HEK293 (cell line): ENCODE results near the gene SLX9.

Experiments
- CTCF ChIA-PET: fragments of 350-600 bp; formaldehyde crosslinking; extraction: SDS; loops from one replicate; lab custom pipeline; 2021; ENCODE audit warnings: antibody characterized with exemption; lab: Yijun Ruan, JAX
- POLR2A ChIA-PET: fragments of 300-600 bp; formaldehyde crosslinking; extraction: SDS; loops from one replicate; lab custom pipeline; 2020; ENCODE audit warnings: antibody characterized with exemption, inconsistent platforms; lab: Yijun Ruan, JAX
- H3K27ac ChIP-seq: fragments of 200-500 bp; sonication (Bioruptor generic); 2 replicates; pipeline ENCODE4 v1.5.1; 2014; ENCODE audit warnings: low read depth, low read length, control low read depth, inconsistent platforms; ENCODE audit errors: extremely low read depth
- H3K36me3 ChIP-seq, 2 experiments: fragments of 200-500 bp in 1 of 2; sonication (Bioruptor generic) in 1 of 2; 1 replicate in 1 of 2; 2 replicates in 1 of 2; pipeline ENCODE4 v1.5.1; 2014 to 2017; ENCODE audit warnings: inconsistent platforms in 2 of 2, low read length in 2 of 2; ENCODE audit not compliant: control insufficient read depth in 2 of 2, insufficient read depth in 1 of 2
- H3K4me1 ChIP-seq: fragments of 200-500 bp; sonication (Bioruptor generic); 2 replicates; pipeline ENCODE4 v1.5.1; 2014; ENCODE audit warnings: mild to moderate bottlenecking, low read length, inconsistent platforms; ENCODE audit not compliant: control insufficient read depth, insufficient read depth
- H3K4me3 ChIP-seq: 2 replicates; pipeline ENCODE4 v1.5.1; 2011; ENCODE audit warnings: low read depth, mild to moderate bottlenecking, control low read depth, low read length, moderate library complexity
- H3K9me3 ChIP-seq: fragments of 200-500 bp; sonication (Bioruptor generic); 2 replicates; pipeline ENCODE4 v1.5.1; 2014; ENCODE audit warnings: low read depth, low read length, inconsistent platforms; ENCODE audit not compliant: control insufficient read depth, insufficient read depth
- IKZF3 ChIP-seq: fragments of 450-650 bp; IDR thresholded peaks from 2 replicates; pipeline ENCODE4 v1.5.0; 2018; ENCODE audit warnings: missing biosample characterization, mild to moderate bottlenecking, missing genetic modification characterization, moderate library complexity
- SP3 ChIP-seq: fragments of 450-650 bp; formaldehyde crosslinking; IDR thresholded peaks from 2 replicates; pipeline ENCODE4 v1.5.1; 2016; ENCODE audit warnings: missing biosample characterization, missing genetic modification characterization
- ZNF157 ChIP-seq: fragments of 450-650 bp; formaldehyde crosslinking; IDR thresholded peaks from 2 replicates; pipeline ENCODE4 v1.5.1; 2016; ENCODE audit warnings: missing biosample characterization, missing genetic modification characterization
- ZNF19 ChIP-seq: fragments of 450-650 bp; formaldehyde crosslinking; IDR thresholded peaks from 2 replicates; pipeline ENCODE4; 2016; ENCODE audit warnings: missing biosample characterization, missing genetic modification characterization, low read depth
- ZNF2 ChIP-seq: fragments of 450-650 bp; formaldehyde crosslinking; IDR thresholded peaks from 2 replicates; pipeline ENCODE4 v1.5.1; 2016; ENCODE audit warnings: missing biosample characterization, missing genetic modification characterization
- ZNF335 ChIP-seq: fragments of 450-650 bp; formaldehyde crosslinking; conservative IDR thresholded peaks from 2 replicates; pipeline ENCODE4 v1.5.1; 2016; ENCODE audit warnings: missing biosample characterization, missing genetic modification characterization
- ZNF514 ChIP-seq: fragments of 450-650 bp; formaldehyde crosslinking; IDR thresholded peaks from 2 replicates; pipeline ENCODE4 v1.5.1; 2016; ENCODE audit warnings: missing biosample characterization, missing genetic modification characterization
- ZNF544 ChIP-seq: fragments of 450-650 bp; formaldehyde crosslinking; IDR thresholded peaks from 2 replicates; pipeline ENCODE4 v1.5.0; 2017; ENCODE audit warnings: missing biosample characterization, missing genetic modification characterization
- ZNF549 ChIP-seq: fragments of 450-650 bp; IDR thresholded peaks from 2 replicates; pipeline ENCODE4 v1.5.1; 2018; ENCODE audit warnings: missing biosample characterization, missing genetic modification characterization, mild to moderate bottlenecking, inconsistent platforms, moderate library complexity
- ZNF555 ChIP-seq: fragments of 450-650 bp; formaldehyde crosslinking; conservative IDR thresholded peaks from 2 replicates; pipeline ENCODE4 v1.5.1; 2017; ENCODE audit warnings: missing biosample characterization, mild to moderate bottlenecking, missing genetic modification characterization, inconsistent platforms
- ZNF585B ChIP-seq: fragments of 450-650 bp; formaldehyde crosslinking; IDR thresholded peaks from 2 replicates; pipeline ENCODE4 v1.5.1; 2016; ENCODE audit warnings: missing biosample characterization, missing genetic modification characterization
- ZNF621 ChIP-seq: fragments of 450-650 bp; formaldehyde crosslinking; IDR thresholded peaks from 2 replicates; pipeline ENCODE4 v1.5.1; 2017; ENCODE audit warnings: missing biosample characterization, missing genetic modification characterization
- TF ChIP-seq, protein P1 (sequence below): fragments of 450-650 bp; formaldehyde crosslinking; IDR thresholded peaks from 2 replicates; pipeline ENCODE4 v1.5.1; 2016; ENCODE audit warnings: missing biosample characterization, missing genetic modification characterization
- TF ChIP-seq, protein P2 (sequence below): fragments of 450-650 bp; formaldehyde crosslinking; IDR thresholded peaks from 2 replicates; pipeline ENCODE4 v1.5.1; 2016; ENCODE audit warnings: missing biosample characterization, missing genetic modification characterization, borderline replicate concordance
- TF ChIP-seq, protein P3 (sequence below): fragments of 450-650 bp; formaldehyde crosslinking; IDR thresholded peaks from 2 replicates; pipeline ENCODE4 v1.5.1; 2016; ENCODE audit warnings: missing biosample characterization, missing genetic modification characterization
- TF ChIP-seq, protein P4 (sequence below): fragments of 450-650 bp; formaldehyde crosslinking; IDR thresholded peaks from 2 replicates; pipeline ENCODE4 v1.5.1; 2016; ENCODE audit warnings: missing biosample characterization, missing genetic modification characterization
- TF ChIP-seq, protein P5 (sequence below): fragments of 450-650 bp; IDR thresholded peaks from 2 replicates; pipeline ENCODE4 v1.5.1; 2018; ENCODE audit warnings: missing biosample characterization, missing genetic modification characterization
- TF ChIP-seq, protein P6 (sequence below): fragments of 450-650 bp; formaldehyde crosslinking; IDR thresholded peaks from 2 replicates; pipeline ENCODE4 v1.5.1; 2017; ENCODE audit warnings: missing biosample characterization, missing genetic modification characterization

The SLX9 gene

DNA sequence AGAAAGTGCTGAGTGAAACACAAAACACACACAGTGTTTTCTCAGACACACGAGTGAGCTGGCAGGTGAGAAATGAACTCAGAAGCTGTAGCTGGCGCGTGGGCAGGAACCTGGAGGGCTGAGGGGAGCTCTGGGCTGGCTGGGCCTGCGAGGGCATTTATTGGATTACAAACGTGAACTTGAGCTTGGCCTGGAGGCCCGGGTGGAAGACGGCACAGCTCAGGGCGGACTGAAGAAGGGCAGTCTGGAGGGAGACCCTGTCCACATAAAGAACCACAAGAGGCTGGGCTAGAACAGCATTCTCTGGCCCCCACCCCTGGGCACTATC, 82.5 kb downstream of the SLX9 start:
- CTCF ChIA-PET = interaction anchor here (1.0 kb wide), 2 partner anchors 10 to 106 kb away, joined by 3 read pairs; no protein-coding TSS in a partner anchor

DNA sequence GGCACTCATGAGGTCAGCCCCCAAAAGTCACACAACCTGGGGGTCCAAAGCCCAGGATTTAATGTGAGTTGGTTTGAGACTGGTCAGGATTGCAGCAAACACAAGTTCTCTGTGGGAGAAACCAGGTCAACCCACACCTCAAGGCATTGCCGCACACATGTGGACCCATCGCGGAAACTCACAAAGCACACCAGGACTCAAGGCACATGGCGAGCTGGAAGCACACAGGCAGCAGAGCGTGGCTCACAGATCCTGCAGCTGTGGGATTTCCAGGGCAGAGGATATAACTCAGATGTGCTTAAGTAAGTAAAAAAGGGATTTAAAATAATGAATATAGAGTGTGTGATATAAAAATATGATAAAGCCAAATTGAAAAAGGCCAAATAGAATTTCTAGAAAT, 82.9 kb downstream of the SLX9 start:
- no peaks in the 10 kb centered on the region for H3K9me3 ChIP-seq
- H3K36me3 ChIP-seq = no peaks in the 10 kb centered on the region
- no peak overlapping the region for H3K27ac ChIP-seq
- ChIA-PET CTCF (interaction anchor here (0.7 to 1.0 kb wide), 3 partner anchors 10 to 418 kb away, joined by 3 to 6 read pairs (median 3); no protein-coding TSS in a partner anchor), POLR2A (no interaction called here)
- H3K4me1 ChIP-seq = no peaks in the 10 kb centered on the region
- H3K4me3 ChIP-seq = no peak overlapping the region
- no peak for TF ChIP-seq ZNF335
- TF ChIP-seq, protein P1, sequence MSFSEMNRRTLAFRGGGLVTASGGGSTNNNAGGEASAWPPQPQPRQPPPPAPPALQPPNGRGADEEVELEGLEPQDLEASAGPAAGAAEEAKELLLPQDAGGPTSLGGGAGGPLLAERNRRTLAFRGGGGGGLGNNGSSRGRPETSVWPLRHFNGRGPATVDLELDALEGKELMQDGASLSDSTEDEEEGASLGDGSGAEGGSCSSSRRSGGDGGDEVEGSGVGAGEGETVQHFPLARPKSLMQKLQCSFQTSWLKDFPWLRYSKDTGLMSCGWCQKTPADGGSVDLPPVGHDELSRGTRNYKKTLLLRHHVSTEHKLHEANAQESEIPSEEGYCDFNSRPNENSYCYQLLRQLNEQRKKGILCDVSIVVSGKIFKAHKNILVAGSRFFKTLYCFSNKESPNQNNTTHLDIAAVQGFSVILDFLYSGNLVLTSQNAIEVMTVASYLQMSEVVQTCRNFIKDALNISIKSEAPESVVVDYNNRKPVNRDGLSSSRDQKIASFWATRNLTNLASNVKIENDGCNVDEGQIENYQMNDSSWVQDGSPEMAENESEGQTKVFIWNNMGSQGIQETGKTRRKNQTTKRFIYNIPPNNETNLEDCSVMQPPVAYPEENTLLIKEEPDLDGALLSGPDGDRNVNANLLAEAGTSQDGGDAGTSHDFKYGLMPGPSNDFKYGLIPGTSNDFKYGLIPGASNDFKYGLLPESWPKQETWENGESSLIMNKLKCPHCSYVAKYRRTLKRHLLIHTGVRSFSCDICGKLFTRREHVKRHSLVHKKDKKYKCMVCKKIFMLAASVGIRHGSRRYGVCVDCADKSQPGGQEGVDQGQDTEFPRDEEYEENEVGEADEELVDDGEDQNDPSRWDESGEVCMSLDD = no peak
- TF ChIP-seq, protein P2, sequence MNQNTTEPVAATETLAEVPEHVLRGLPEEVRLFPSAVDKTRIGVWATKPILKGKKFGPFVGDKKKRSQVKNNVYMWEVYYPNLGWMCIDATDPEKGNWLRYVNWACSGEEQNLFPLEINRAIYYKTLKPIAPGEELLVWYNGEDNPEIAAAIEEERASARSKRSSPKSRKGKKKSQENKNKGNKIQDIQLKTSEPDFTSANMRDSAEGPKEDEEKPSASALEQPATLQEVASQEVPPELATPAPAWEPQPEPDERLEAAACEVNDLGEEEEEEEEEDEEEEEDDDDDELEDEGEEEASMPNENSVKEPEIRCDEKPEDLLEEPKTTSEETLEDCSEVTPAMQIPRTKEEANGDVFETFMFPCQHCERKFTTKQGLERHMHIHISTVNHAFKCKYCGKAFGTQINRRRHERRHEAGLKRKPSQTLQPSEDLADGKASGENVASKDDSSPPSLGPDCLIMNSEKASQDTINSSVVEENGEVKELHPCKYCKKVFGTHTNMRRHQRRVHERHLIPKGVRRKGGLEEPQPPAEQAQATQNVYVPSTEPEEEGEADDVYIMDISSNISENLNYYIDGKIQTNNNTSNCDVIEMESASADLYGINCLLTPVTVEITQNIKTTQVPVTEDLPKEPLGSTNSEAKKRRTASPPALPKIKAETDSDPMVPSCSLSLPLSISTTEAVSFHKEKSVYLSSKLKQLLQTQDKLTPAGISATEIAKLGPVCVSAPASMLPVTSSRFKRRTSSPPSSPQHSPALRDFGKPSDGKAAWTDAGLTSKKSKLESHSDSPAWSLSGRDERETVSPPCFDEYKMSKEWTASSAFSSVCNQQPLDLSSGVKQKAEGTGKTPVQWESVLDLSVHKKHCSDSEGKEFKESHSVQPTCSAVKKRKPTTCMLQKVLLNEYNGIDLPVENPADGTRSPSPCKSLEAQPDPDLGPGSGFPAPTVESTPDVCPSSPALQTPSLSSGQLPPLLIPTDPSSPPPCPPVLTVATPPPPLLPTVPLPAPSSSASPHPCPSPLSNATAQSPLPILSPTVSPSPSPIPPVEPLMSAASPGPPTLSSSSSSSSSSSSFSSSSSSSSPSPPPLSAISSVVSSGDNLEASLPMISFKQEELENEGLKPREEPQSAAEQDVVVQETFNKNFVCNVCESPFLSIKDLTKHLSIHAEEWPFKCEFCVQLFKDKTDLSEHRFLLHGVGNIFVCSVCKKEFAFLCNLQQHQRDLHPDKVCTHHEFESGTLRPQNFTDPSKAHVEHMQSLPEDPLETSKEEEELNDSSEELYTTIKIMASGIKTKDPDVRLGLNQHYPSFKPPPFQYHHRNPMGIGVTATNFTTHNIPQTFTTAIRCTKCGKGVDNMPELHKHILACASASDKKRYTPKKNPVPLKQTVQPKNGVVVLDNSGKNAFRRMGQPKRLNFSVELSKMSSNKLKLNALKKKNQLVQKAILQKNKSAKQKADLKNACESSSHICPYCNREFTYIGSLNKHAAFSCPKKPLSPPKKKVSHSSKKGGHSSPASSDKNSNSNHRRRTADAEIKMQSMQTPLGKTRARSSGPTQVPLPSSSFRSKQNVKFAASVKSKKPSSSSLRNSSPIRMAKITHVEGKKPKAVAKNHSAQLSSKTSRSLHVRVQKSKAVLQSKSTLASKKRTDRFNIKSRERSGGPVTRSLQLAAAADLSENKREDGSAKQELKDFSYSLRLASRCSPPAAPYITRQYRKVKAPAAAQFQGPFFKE (tag by site-specific recombination) = no peak
- no peak for TF ChIP-seq ZNF585B (tag by site-specific recombination)
- TF ChIP-seq ZNF621 (tag by site-specific recombination) = no peak
- no peak for TF ChIP-seq ZNF514 (tag by site-specific recombination)
- TF ChIP-seq, protein P3, sequence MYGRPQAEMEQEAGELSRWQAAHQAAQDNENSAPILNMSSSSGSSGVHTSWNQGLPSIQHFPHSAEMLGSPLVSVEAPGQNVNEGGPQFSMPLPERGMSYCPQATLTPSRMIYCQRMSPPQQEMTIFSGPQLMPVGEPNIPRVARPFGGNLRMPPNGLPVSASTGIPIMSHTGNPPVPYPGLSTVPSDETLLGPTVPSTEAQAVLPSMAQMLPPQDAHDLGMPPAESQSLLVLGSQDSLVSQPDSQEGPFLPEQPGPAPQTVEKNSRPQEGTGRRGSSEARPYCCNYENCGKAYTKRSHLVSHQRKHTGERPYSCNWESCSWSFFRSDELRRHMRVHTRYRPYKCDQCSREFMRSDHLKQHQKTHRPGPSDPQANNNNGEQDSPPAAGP = no peak
- no peak for TF ChIP-seq ZNF555 (tag by site-specific recombination)
- TF ChIP-seq, protein P4, sequence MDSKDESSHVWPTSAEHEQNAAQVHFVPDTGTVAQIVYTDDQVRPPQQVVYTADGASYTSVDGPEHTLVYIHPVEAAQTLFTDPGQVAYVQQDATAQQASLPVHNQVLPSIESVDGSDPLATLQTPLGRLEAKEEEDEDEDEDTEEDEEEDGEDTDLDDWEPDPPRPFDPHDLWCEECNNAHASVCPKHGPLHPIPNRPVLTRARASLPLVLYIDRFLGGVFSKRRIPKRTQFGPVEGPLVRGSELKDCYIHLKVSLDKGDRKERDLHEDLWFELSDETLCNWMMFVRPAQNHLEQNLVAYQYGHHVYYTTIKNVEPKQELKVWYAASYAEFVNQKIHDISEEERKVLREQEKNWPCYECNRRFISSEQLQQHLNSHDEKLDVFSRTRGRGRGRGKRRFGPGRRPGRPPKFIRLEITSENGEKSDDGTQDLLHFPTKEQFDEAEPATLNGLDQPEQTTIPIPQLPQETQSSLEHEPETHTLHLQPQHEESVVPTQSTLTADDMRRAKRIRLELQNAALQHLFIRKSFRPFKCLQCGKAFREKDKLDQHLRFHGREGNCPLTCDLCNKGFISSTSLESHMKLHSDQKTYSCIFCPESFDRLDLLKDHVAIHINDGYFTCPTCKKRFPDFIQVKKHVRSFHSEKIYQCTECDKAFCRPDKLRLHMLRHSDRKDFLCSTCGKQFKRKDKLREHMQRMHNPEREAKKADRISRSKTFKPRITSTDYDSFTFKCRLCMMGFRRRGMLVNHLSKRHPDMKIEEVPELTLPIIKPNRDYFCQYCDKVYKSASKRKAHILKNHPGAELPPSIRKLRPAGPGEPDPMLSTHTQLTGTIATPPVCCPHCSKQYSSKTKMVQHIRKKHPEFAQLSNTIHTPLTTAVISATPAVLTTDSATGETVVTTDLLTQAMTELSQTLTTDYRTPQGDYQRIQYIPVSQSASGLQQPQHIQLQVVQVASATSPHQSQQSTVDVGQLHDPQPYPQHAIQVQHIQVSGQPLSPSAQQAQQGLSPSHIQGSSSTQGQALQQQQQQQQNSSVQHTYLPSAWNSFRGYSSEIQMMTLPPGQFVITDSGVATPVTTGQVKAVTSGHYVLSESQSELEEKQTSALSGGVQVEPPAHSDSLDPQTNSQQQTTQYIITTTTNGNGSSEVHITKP (tag by site-specific recombination) = no peak
- no peak for TF ChIP-seq ZNF19 (tag by site-specific recombination)
- no peak for TF ChIP-seq SP3 (tag by site-specific recombination)
- no peak for TF ChIP-seq ZNF544
- no peak for TF ChIP-seq ZNF2 (tag by site-specific recombination)

More for the DNA sequence above, 82.5 kb downstream of the SLX9 start:
- Histone ChIP-seq H3K9me3 (no peaks in the 10 kb centered on the region), H3K4me1 (no peaks in the 10 kb centered on the region), H3K4me3 (no peak overlapping the region), H3K36me3 (no peaks in the 10 kb centered on the region), H3K27ac (no peak overlapping the region)
- TF ChIP-seq, protein P5, sequence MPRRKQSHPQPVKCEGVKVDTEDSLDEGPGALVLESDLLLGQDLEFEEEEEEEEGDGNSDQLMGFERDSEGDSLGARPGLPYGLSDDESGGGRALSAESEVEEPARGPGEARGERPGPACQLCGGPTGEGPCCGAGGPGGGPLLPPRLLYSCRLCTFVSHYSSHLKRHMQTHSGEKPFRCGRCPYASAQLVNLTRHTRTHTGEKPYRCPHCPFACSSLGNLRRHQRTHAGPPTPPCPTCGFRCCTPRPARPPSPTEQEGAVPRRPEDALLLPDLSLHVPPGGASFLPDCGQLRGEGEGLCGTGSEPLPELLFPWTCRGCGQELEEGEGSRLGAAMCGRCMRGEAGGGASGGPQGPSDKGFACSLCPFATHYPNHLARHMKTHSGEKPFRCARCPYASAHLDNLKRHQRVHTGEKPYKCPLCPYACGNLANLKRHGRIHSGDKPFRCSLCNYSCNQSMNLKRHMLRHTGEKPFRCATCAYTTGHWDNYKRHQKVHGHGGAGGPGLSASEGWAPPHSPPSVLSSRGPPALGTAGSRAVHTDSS (tag by site-specific recombination) = no peak
- TF ChIP-seq, protein P6, sequence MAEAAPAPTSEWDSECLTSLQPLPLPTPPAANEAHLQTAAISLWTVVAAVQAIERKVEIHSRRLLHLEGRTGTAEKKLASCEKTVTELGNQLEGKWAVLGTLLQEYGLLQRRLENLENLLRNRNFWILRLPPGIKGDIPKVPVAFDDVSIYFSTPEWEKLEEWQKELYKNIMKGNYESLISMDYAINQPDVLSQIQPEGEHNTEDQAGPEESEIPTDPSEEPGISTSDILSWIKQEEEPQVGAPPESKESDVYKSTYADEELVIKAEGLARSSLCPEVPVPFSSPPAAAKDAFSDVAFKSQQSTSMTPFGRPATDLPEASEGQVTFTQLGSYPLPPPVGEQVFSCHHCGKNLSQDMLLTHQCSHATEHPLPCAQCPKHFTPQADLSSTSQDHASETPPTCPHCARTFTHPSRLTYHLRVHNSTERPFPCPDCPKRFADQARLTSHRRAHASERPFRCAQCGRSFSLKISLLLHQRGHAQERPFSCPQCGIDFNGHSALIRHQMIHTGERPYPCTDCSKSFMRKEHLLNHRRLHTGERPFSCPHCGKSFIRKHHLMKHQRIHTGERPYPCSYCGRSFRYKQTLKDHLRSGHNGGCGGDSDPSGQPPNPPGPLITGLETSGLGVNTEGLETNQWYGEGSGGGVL (tag by site-specific recombination) = no peak
- no peak for TF ChIP-seq ZNF157
- no peak for TF ChIP-seq IKZF3 (tag by site-specific recombination)
- TF ChIP-seq ZNF514 (tag by site-specific recombination) = no peak
- no peak for TF ChIP-seq ZNF549 (tag by site-specific recombination)
- POLR2A ChIA-PET = no interaction called here
